ENCODE measurements around the gene HTRA3.

GRCh38 chr4:8322794-8323704 lies 53.5 kb downstream of the HTRA3 start:
- no peak for TF ChIP-seq EZH2phosphoT487 (IDR thresholded peaks at IDR 0.05; ENCODE audit: borderline replicate concordance, low read length)
- TF ChIP-seq CTCF (conservative IDR thresholded peaks at IDR 0.05; ENCODE audit: low read depth, low read length) = no peak
